PC-3 (cell line): Measurements from ENCODE around the gene MED13L.

Source experiments
- EZH2 ChIP-seq: fragments of 300-600 bp; sonication (generic); IDR thresholded peaks from one replicate; pipeline ENCODE4 v1.6.1; 2017; ENCODE audit warnings: antibody characterized with exemption, mild to moderate bottlenecking, low read length; ENCODE audit not compliant: unreplicated experiment
- EZH2phosphoT487 ChIP-seq: fragments of 300-600 bp; sonication (generic); IDR thresholded peaks from 2 replicates; pipeline ENCODE4 v1.6.1; 2018; ENCODE audit warnings: mild to moderate bottlenecking, antibody characterized with exemption, low read length, borderline replicate concordance
- TF ChIP-seq, protein P1 (sequence below): fragments of 300-600 bp; sonication (generic); conservative IDR thresholded peaks from 2 replicates; pipeline ENCODE4 v1.5.1; 2017; ENCODE audit warnings: antibody characterized with exemption, low read depth, mild to moderate bottlenecking, low read length

DNA sequence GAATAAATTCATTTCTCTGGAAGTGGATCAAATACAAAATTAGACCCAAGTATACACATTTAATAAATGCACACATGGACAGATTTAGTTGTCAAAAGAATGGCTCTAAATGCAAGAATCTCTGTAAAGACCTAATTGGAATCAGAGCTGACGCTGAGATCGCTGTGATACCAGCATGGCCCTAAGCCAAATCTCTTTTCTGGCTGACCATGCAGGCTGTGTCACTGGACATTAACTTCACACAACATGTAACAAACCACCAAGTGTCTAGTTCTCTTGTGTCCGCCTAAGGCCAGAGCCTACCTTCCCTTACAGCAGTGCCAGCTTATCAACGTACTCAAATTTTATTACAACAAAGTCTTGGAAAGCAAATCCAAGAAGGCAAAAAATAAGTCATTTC lies 127.5 kb downstream of the MED13L start:
- TF ChIP-seq, protein P1, sequence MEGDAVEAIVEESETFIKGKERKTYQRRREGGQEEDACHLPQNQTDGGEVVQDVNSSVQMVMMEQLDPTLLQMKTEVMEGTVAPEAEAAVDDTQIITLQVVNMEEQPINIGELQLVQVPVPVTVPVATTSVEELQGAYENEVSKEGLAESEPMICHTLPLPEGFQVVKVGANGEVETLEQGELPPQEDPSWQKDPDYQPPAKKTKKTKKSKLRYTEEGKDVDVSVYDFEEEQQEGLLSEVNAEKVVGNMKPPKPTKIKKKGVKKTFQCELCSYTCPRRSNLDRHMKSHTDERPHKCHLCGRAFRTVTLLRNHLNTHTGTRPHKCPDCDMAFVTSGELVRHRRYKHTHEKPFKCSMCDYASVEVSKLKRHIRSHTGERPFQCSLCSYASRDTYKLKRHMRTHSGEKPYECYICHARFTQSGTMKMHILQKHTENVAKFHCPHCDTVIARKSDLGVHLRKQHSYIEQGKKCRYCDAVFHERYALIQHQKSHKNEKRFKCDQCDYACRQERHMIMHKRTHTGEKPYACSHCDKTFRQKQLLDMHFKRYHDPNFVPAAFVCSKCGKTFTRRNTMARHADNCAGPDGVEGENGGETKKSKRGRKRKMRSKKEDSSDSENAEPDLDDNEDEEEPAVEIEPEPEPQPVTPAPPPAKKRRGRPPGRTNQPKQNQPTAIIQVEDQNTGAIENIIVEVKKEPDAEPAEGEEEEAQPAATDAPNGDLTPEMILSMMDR: no peak
- TF ChIP-seq EZH2: no peak
- TF ChIP-seq EZH2phosphoT487: no peak
